Measurements from ENCODE around the gene DPY19L1. TPM values are rescaled to one million over a fixed set of nuclear protein-coding genes. Genes with fewer than 3 reads are reported as not detected.
"Not testable (repeated sequence)": the region's sequence is repeated elsewhere in the genome, so short reads cannot be mapped to it uniquely, and the experiment has no call there.

DPY19L1 gene
- 10 to 100 TPM; 18.9 to 20.3 TPM for total RNA-seq

DNA sequence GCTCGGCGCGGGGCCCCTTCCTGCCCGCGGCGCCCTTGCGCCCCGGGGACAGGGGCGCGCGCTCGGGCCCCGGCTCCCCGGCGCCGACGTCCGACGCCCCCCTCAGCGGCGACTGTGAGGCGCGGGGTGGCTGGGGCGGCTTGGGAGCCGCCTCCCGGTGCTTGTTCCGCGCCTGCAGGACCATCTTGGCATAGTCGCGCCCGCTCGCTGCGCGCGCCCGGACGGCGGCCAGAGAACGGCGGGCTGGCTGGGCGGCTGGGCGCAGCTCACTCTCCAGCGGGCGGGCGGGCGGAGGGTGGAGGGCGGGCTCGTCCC lies at the start of gene DPY19L1:
Gene DPY19L1, minus strand, starts transcription at position 275 of the 315 bp plus-strand sequence. Its CDS starts 91 bp downstream, at position 184.
- H3K27ac Mint-ChIP-seq, result peak within 1 kb of the TSS; percentile 90
- no peak for ATAC-seq
- CTCF ChIA-PET, result no interaction called here
- peaks cover 2% of the 10 kb centered on the region for H3K36me3 Mint-ChIP-seq (ENCODE audit: low read depth)
- POLR2A ChIA-PET, result no interaction called here
- H3K4me1 Mint-ChIP-seq (ENCODE audit: low read depth), result peaks cover 24% of the 10 kb centered on the region
- peaks cover 12% of the 10 kb centered on the region for H3K27me3 Mint-ChIP-seq (ENCODE audit: low read depth)
- H3K4me3 Mint-ChIP-seq, result peak within 1 kb of the TSS; percentile 93
- no peak for DNase-seq
- H3K9me3 Mint-ChIP-seq (ENCODE audit: insufficient read depth), result no peaks in the 10 kb centered on the region

DNA sequence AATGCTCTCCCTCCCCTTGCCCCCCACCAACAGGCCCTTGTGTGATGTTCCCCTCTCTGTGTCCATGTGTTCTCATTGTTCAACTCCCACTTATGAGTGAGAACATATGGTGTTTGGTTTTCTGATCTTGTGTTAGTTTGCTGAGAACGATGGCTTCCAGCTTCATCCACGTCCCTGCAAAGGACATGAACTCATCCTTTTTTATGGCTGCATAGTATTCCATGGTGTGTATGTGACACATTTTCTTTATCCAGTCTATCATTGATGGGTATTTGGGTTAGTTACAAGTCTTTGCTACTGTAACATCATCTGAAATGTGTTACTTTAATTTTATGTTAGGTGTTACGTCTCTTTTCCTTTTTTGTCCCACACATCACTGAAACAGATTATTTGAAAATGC lies 42.2 kb upstream of the DPY19L1 start:
- H3K27me3 Mint-ChIP-seq (ENCODE audit: low read depth); H3K4me3 Mint-ChIP-seq; POLR2A ChIA-PET; CTCF ChIA-PET; DNase-seq; ATAC-seq; H3K36me3 Mint-ChIP-seq (ENCODE audit: low read depth); H3K27ac Mint-ChIP-seq; H3K9me3 Mint-ChIP-seq (ENCODE audit: insufficient read depth); H3K4me1 Mint-ChIP-seq (ENCODE audit: low read depth): not testable (repeated sequence)

DNA sequence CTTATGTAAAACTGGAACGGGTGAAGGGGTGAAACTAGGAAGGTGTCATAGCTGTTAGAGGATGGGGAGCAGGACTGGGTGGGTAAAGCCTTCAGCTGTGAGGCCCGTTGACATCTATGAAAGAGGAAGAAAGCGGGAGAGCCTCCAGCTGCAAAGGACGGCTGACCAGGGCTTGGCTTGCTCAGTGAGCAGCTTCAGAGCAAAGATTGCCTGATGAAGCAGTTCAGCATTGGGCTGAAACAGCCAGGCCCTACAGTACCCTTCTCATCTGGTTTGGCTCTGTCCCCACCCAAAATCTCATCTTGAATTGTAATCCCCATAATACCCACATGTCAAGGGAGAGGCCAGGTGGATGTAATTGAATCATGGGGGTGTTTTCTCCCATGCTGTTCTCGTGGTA lies 36.7 kb upstream of the DPY19L1 start:
- H3K27ac Mint-ChIP-seq; ATAC-seq; DNase-seq; POLR2A ChIA-PET; H3K4me3 Mint-ChIP-seq; H3K27me3 Mint-ChIP-seq (ENCODE audit: low read depth); H3K4me1 Mint-ChIP-seq (ENCODE audit: low read depth); CTCF ChIA-PET; H3K9me3 Mint-ChIP-seq (ENCODE audit: insufficient read depth); H3K36me3 Mint-ChIP-seq (ENCODE audit: low read depth): not testable (repeated sequence)

DNA sequence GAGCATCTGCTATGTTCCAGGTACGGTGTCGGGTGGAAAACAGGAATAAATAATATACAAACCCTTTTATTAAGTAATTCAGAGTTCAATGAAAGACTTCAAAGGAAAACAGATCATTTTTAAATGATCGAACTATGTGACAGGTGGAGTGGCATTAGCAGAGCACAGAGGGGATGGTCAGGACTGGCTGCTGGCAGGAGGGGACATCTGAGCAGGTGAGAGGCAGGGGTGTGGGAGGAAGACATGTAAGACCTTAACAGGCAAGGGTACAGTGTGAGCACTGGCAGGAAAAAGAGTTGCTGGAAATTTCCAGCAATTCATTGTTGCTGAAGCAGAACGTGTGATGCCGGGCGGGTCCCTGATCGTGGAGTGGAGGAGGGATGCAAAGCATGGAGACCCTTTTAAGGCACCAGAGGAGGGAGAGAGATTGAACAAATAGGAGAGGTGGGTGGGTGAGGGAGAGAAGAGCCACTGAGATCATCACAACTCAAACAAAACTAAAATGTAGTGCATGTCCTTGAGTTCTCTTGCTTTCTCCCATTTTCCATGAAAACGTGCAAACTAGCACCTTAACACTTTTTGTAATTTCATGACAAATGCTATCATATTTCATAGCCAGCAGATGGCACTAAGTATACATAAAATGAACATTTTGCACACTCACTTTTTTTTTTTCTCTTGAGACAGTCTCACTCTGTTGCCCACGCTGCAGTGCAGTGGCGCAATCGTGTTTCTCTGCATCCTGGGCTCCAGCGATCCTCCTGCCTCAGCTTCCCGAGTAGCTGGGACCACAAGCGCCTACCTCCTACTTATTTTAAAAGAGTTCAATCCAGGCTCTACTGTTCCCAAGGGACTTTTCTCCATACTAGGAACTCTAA lies 35.9 kb upstream of the DPY19L1 start:
- H3K27me3 Mint-ChIP-seq (ENCODE audit: low read depth); H3K27ac Mint-ChIP-seq; H3K9me3 Mint-ChIP-seq (ENCODE audit: insufficient read depth); H3K36me3 Mint-ChIP-seq (ENCODE audit: low read depth); H3K4me3 Mint-ChIP-seq; DNase-seq; POLR2A ChIA-PET; CTCF ChIA-PET; H3K4me1 Mint-ChIP-seq (ENCODE audit: low read depth): not testable (repeated sequence)
- peak; percentile 51 for ATAC-seq

DNA sequence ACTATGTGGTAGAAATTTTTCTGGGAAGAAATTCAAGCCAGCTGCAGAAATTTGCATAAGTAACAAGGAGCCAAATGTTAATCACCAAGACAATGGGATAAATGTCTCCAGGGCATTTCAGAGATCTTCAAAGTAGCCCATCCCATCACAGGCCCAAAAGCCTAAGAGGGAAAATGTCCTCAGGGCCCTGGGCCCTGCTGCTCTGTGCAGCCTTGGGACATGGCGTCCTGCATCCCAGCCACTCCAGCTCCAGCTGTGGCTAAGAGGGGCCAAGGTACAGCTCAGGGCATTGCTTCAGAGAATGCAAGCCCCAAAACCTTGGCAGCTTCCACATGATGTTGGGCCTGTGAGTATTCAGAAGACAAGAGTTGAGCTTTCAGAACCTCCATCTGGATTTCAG lies 31.8 kb upstream of the DPY19L1 start:
- H3K36me3 Mint-ChIP-seq (ENCODE audit: low read depth); ATAC-seq; H3K4me3 Mint-ChIP-seq; DNase-seq; H3K27ac Mint-ChIP-seq; POLR2A ChIA-PET; H3K4me1 Mint-ChIP-seq (ENCODE audit: low read depth); CTCF ChIA-PET; H3K27me3 Mint-ChIP-seq (ENCODE audit: low read depth); H3K9me3 Mint-ChIP-seq (ENCODE audit: insufficient read depth): not testable (repeated sequence)

DNA sequence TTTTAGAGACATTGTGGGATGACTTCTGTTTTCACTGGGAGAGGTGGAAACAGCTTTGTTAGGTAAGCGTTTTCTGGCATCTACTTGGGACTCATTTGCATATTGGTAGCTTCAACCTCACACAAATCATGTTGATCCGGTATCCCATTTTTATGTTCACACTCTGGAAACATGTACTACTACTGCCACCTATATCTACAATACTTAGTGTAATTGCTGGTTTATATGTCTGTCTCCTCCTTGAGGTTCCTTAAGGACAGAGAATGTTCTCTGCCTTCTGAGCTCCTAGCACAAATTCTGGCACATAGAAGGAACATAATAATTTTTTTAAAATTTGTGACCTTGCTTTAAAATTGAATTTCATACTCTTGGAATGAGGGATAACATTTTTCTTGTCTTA lies 28.1 kb upstream of the DPY19L1 start:
- H3K27me3 Mint-ChIP-seq (ENCODE audit: low read depth); CTCF ChIA-PET; H3K27ac Mint-ChIP-seq; H3K36me3 Mint-ChIP-seq (ENCODE audit: low read depth); H3K9me3 Mint-ChIP-seq (ENCODE audit: insufficient read depth); H3K4me3 Mint-ChIP-seq; ATAC-seq; H3K4me1 Mint-ChIP-seq (ENCODE audit: low read depth); POLR2A ChIA-PET; DNase-seq: not testable (repeated sequence)

DNA sequence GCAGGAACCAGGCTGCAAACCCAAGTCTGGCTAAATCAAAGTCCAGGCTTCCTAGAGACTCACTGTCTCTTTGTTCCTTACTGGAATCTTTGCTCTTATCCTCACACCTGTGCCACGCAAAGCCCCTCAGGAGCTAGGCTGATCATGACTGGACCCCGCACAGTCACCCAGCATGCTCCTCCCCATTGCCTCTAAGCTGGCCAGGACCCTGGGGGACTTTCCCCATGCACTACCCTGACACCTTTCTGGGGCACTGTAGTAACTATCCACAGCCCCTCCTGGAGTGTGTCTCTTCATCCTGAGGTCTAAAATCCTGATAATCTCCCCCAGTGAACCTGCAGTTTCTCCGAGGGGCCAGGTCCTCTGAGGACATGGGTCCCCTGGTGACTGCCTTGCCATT lies 21.3 kb upstream of the DPY19L1 start:
- H3K36me3 Mint-ChIP-seq (ENCODE audit: low read depth); CTCF ChIA-PET; H3K27ac Mint-ChIP-seq; DNase-seq; H3K4me3 Mint-ChIP-seq; H3K9me3 Mint-ChIP-seq (ENCODE audit: insufficient read depth); ATAC-seq; POLR2A ChIA-PET; H3K27me3 Mint-ChIP-seq (ENCODE audit: low read depth); H3K4me1 Mint-ChIP-seq (ENCODE audit: low read depth): not testable (repeated sequence)

DNA sequence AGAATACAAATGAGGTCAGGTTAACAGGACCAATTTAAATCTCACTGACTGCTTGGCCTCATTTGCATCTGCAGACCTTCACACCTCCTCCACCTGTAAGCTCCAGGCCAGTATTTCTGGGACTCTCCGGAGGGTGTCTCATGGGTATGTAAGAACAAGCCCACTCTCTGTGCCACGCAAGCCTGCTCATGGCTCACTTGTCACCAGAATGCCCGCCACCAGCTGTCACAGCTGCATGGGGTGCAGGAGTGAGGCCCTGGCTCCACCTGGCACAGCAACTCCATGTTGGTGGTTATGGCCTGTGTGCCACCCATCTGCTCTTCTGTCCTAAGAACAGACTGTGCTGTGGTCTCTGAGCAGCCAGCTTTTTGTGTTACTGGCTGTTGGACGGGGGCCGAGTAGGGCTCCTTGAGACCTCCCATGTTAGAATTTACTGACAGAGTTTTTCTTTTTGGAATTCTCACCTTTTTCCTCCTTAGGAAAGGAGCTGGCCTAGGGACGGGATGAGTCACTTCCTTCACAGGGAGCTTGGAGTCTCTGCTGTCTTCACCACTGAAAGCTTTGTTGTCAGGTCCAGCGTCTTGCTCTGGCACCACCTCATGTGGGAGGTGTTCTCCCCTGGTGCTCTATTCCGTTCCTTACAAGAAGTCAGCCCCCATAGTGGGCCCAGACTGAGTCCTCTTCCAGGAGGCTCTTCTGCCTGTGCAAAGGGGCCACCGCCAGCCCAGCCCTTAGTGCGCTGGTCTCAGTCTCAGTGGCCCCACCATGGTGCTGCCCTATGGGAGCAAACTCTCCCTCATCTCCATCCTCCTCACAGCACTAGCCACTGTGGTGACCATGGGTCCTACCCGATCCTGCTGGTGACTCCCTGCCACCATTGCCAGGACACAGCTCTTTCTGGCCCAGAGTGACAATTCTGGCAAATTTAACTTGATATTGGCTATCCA lies 20.5 kb upstream of the DPY19L1 start:
- POLR2A ChIA-PET; H3K4me3 Mint-ChIP-seq; CTCF ChIA-PET; H3K4me1 Mint-ChIP-seq (ENCODE audit: low read depth); DNase-seq; H3K9me3 Mint-ChIP-seq (ENCODE audit: insufficient read depth); ATAC-seq; H3K36me3 Mint-ChIP-seq (ENCODE audit: low read depth); H3K27ac Mint-ChIP-seq: not testable (repeated sequence)
- H3K27me3 Mint-ChIP-seq (ENCODE audit: low read depth), result peaks cover 13% of the 10 kb centered on the region

DNA sequence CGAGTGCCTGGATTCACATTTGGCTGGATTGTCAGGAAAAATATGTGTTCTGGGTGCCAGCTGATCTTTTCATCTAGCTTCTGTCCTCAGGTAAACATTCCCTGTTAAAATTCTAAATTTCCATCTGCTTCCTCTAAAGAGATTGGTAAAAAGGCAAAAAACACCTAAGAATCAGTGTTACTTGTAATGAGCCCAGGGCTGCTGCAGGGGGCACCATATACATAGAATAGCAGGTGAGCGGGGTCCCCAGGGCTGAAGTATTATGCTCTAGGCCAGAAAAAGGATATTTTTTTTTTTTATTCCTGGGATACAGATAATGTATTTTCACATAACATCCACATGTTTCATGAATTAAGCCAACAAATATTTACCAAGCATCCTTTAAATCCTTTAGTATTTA lies 18.4 kb upstream of the DPY19L1 start:
- H3K4me3 Mint-ChIP-seq; ATAC-seq; DNase-seq; H3K36me3 Mint-ChIP-seq (ENCODE audit: low read depth); POLR2A ChIA-PET; H3K27ac Mint-ChIP-seq; CTCF ChIA-PET; H3K9me3 Mint-ChIP-seq (ENCODE audit: insufficient read depth); H3K4me1 Mint-ChIP-seq (ENCODE audit: low read depth): not testable (repeated sequence)
- peaks cover 16% of the 10 kb centered on the region for H3K27me3 Mint-ChIP-seq (ENCODE audit: low read depth)

DNA sequence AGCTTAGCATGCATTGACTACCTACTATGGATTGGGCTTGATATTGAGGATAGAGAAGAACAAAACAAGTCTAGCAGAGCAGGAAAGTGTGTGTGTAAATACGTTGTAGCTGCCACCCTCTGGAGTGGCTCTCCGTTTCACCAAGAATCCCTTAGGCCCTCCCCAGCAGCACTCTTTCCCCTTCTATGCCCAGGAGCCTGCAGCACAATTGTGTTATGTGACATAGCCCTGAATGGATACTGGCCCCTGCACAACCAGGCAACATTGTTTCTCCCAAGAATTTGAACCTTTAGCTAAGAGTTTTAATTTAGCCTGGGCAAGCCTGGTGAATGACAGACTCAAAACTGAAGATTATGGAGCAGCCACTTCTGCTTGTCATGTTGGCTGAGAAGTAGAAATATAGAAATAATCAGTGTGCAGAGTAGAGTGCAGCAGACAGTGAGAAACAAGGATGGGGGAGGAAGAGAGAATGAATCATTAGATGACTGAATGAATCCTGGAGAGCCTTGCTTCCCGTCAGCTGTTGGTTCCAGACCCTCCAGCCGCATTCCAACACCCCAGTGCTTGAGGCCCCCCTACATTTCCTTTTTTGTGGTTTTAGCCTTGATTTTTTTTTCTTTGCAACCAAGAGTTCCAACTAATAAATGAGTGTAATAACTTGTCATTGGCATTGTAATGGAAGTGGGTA lies 16.3 kb upstream of the DPY19L1 start:
- not testable (repeated sequence) for H3K4me3 Mint-ChIP-seq

DNA sequence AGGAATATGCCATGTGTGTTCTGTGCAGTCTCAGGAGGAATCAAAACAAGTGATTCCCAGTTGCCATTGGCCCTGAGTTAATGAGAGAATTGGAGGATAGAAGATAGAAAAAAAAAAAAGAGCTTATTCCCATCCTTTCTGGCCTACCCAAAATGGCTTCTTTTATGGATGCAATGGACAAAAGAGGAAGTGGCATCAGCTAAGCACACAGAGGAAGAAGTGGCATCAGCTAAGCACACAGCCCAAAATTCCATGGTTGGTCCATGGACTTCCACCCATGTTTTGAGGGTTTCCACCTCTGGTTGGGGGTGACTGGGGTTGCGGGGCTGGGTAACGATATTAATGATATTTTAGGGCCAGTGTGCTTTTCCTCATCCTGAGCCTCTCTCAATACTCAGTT lies 11.1 kb upstream of the DPY19L1 start:
- H3K27ac Mint-ChIP-seq; H3K9me3 Mint-ChIP-seq (ENCODE audit: insufficient read depth); DNase-seq; ATAC-seq; CTCF ChIA-PET; POLR2A ChIA-PET; H3K4me1 Mint-ChIP-seq (ENCODE audit: low read depth); H3K4me3 Mint-ChIP-seq; H3K36me3 Mint-ChIP-seq (ENCODE audit: low read depth): not testable (repeated sequence)
- H3K27me3 Mint-ChIP-seq (ENCODE audit: low read depth), result peaks cover 11% of the 10 kb centered on the region

More for the DNA sequence above, 16.3 kb upstream of the DPY19L1 start:
- H3K27ac Mint-ChIP-seq; CTCF ChIA-PET; H3K4me1 Mint-ChIP-seq (ENCODE audit: low read depth); DNase-seq; H3K9me3 Mint-ChIP-seq (ENCODE audit: insufficient read depth); POLR2A ChIA-PET; ATAC-seq; H3K36me3 Mint-ChIP-seq (ENCODE audit: low read depth): not testable (repeated sequence)
- H3K27me3 Mint-ChIP-seq (ENCODE audit: low read depth), result peaks cover 16% of the 10 kb centered on the region

DNA sequence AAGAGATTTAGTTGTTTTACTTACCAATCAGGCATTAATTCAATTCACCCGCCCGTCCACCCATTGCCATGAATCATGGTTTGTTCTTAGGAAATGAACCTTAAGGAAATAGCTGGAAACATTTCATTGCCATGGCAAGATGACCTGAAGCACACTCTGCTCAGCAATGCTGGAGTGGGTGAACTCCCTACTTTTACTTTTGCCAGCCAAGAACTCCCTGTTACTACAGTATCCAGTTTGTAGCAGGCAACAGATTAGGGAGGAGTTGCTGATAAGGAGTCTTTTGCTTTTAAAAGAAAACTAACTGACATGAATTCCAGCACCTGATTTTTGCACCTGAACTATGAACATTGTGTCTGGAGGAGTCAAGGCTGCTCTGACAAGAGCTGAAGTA lies 10.6 kb upstream of the DPY19L1 start:
- DNase-seq; H3K27ac Mint-ChIP-seq; ATAC-seq; CTCF ChIA-PET; H3K9me3 Mint-ChIP-seq (ENCODE audit: insufficient read depth); H3K36me3 Mint-ChIP-seq (ENCODE audit: low read depth); H3K4me3 Mint-ChIP-seq; POLR2A ChIA-PET; H3K27me3 Mint-ChIP-seq (ENCODE audit: low read depth); H3K4me1 Mint-ChIP-seq (ENCODE audit: low read depth): not testable (repeated sequence)

Data from activated CD8-positive, alpha-beta T cell treated with anti-CD3 and anti-CD28 coated beads, Interleukin-2, amount 10 ng/mL, durations not matched to agents 7 days and 5 days (primary cell).